HepG2 (cell line): Measurements from ENCODE around the gene SPDYE6. TPM values are rescaled to one million over a fixed set of nuclear protein-coding genes. Genes with fewer than 3 reads are reported as not detected.

Source experiments
- KIAA2018 ChIP-seq: sonication (generic); formaldehyde crosslinking; IDR thresholded peaks from 2 replicates; pipeline ENCODE4 v1.5.0; 2020; ENCODE audit warnings: mild to moderate bottlenecking, missing genetic modification reagents, borderline replicate concordance
- NR2F2 ChIP-seq: IDR thresholded peaks from 2 replicates; pipeline ENCODE4 v1.6.1; 2012; ENCODE audit warnings: low read depth, inconsistent platforms, borderline replicate concordance
- SKIL ChIP-seq: sonication (generic); formaldehyde crosslinking; IDR thresholded peaks from 2 replicates; pipeline ENCODE4 v1.8.0; 2022; ENCODE audit warnings: missing genetic modification reagents, mild to moderate bottlenecking, moderate library complexity, borderline replicate concordance
- SMAD1 ChIP-seq: sonication (generic); formaldehyde crosslinking; IDR thresholded peaks from 2 replicates; pipeline ENCODE4 v1.4.0; 2020; ENCODE audit warnings: missing genetic modification reagents, low read depth, mild to moderate bottlenecking, borderline replicate concordance
- TARDBP ChIP-seq: sonication (generic); formaldehyde crosslinking; IDR thresholded peaks from 2 replicates; pipeline ENCODE4 v1.8.0; 2022; ENCODE audit warnings: mild to moderate bottlenecking, missing genetic modification reagents
- ZFP41 ChIP-seq: sonication (generic); formaldehyde crosslinking; IDR thresholded peaks from 2 replicates; pipeline ENCODE4 v1.4.0; 2020; ENCODE audit warnings: mild to moderate bottlenecking, missing genetic modification reagents, borderline replicate concordance
- polyA plus RNA-seq, 8 experiments: library from polyadenylated mRNA; depleted of rRNA in 3 of 8; stranded (reverse) in 7 of 8; unstranded in 1 of 8; fragments of >200 nt; fragmentation: Illumina TruSeq in 4 of 8; extraction: Trizol in 4 of 8; gene quantifications; 2 replicates each; pipeline versions ENCODE4 v1.2.1 to v1.2.3, GENCODE V29; 2011 to 2016; ENCODE audit warnings: low read depth in 4 of 8, missing spikeins in 1 of 8, mixed read lengths in 1 of 8; ENCODE audit not compliant: insufficient read depth in 1 of 8
- total RNA-seq, 5 experiments: library from RNA; depleted of rRNA; stranded (reverse); fragments of >200 nt; fragmentation: Illumina TruSeq; extraction: Trizol; gene quantifications; 2 replicates each; pipeline ENCODE4 v1.2.3, GENCODE V29; 2016; ENCODE audit warnings: low read depth in 1 of 5
- TF ChIP-seq, protein P1 (sequence below): sonication (generic); formaldehyde crosslinking; IDR thresholded peaks from 2 replicates; pipeline ENCODE4 v1.8.1; 2023; ENCODE audit warnings: missing genetic modification reagents, inconsistent platforms, borderline replicate concordance
- TF ChIP-seq, protein P2 (sequence below): sonication (generic); formaldehyde crosslinking; IDR thresholded peaks from 2 replicates; pipeline ENCODE4 v1.8.1; 2023; ENCODE audit warnings: mild to moderate bottlenecking, missing genetic modification reagents
- TF ChIP-seq, protein P3 (sequence below): sonication (generic); formaldehyde crosslinking; IDR thresholded peaks from 2 replicates; pipeline ENCODE4 v1.5.0; 2020; ENCODE audit warnings: missing genetic modification reagents
- TF ChIP-seq, protein P4 (sequence below): sonication (generic); formaldehyde crosslinking; IDR thresholded peaks from 2 replicates; pipeline ENCODE4 v1.8.0; 2023; ENCODE audit warnings: mild to moderate bottlenecking, missing genetic modification reagents

SPDYE6 gene
- total and polyA plus RNA-seq, 2 of the 13 experiments (the other 11 are each of a cell fraction or from before 2014, with no cell fraction given): 0.07 TPM; not detected in 1

DNA sequence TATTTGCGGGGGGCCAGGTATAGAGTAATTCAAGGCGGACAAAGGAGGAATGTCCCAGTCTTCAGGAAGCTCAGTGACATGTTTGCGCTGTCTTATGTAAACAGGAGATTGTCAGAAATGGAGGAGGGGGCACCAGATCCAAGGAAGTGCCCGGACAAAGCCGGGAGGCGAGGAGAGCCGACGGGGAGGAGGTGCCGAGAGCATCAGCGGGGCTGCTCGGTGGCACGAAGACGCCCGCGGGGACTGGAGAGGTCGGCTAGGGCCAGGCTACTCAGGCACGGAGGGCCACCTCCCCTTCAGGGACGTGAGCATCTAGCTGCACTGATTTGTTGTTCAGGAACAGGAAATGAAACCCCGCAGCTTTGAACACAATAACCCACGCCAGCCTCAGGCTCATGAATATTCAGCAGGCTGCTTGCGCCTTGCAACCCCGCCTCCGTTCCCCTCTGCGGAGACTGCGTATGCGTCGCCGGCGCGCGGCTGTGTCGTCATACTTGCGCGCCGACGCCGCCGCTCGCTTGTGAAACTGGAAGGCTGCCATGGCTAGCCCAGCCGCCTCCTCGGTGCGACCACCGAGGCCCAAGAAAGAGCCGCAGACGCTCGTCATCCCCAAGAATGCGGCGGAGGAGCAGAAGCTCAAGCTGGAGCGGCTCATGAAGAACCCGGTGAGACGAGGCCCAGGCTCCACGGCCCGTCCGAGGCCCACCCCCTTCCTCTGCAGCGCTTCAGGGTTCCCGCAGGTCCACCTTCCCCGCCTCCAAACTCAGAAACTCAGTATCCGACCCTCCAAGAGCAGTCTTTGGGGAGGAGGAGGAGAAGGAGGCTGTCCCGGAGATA lies 39.8 kb upstream of the SPDYE6 start, which contains the start of gene PRKRIP1 (continued):
- TF ChIP-seq SMAD1 (CRISPR knock-in tag) (no peak), SKIL (CRISPR knock-in tag) (no peak), TARDBP (CRISPR knock-in tag) (no peak), NR2F2 (no peak), KIAA2018 (CRISPR knock-in tag) (no peak), ZFP41 (CRISPR knock-in tag) (no peak)
- TF ChIP-seq, protein P1, sequence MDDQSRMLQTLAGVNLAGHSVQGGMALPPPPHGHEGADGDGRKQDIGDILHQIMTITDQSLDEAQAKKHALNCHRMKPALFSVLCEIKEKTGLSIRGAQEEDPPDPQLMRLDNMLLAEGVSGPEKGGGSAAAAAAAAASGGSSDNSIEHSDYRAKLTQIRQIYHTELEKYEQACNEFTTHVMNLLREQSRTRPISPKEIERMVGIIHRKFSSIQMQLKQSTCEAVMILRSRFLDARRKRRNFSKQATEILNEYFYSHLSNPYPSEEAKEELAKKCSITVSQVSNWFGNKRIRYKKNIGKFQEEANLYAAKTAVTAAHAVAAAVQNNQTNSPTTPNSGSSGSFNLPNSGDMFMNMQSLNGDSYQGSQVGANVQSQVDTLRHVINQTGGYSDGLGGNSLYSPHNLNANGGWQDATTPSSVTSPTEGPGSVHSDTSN (CRISPR knock-in tag): no peak
- TF ChIP-seq, protein P2, sequence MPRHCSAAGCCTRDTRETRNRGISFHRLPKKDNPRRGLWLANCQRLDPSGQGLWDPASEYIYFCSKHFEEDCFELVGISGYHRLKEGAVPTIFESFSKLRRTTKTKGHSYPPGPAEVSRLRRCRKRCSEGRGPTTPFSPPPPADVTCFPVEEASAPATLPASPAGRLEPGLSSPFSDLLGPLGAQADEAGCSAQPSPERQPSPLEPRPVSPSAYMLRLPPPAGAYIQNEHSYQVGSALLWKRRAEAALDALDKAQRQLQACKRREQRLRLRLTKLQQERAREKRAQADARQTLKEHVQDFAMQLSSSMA: no peak
- TF ChIP-seq, protein P3, sequence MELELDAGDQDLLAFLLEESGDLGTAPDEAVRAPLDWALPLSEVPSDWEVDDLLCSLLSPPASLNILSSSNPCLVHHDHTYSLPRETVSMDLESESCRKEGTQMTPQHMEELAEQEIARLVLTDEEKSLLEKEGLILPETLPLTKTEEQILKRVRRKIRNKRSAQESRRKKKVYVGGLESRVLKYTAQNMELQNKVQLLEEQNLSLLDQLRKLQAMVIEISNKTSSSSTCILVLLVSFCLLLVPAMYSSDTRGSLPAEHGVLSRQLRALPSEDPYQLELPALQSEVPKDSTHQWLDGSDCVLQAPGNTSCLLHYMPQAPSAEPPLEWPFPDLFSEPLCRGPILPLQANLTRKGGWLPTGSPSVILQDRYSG (CRISPR knock-in tag): no peak
- TF ChIP-seq, protein P4, sequence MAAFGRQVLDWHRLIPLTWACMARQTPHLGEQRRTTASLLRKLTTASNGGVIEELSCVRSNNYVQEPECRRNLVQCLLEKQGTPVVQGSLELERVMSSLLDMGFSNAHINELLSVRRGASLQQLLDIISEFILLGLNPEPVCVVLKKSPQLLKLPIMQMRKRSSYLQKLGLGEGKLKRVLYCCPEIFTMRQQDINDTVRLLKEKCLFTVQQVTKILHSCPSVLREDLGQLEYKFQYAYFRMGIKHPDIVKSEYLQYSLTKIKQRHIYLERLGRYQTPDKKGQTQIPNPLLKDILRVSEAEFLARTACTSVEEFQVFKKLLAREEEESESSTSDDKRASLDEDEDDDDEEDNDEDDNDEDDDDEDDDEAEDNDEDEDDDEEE: no peak
